ENCODE results near the gene DAPK1. TPM values are rescaled to one million over a fixed set of nuclear protein-coding genes. Genes with fewer than 3 reads are reported as not detected.

The DAPK1 gene
- total RNA-seq: 100 to 1,000 TPM in 1 of 2 donors, 10 to 100 TPM in 1; 78.2 to 123 TPM
- polyA plus RNA-seq (ENCODE audit: insufficient read length in 6 of 6): 100 to 1,000 TPM; 208 to 242 (median 218) TPM
- long read RNA-seq, donor 1, full-length matches to known transcripts: 8 of 244 reads
- long read RNA-seq, donor 1, partial matches to known transcripts: 236 of 244 reads
- long read RNA-seq, donor 1, other reads (novel, unspliced or antisense): 0 of 244 reads
- long read RNA-seq, donor 2, full-length matches to known transcripts: 8 of 41 reads
- long read RNA-seq, donor 2, partial matches to known transcripts: 33 of 41 reads
- long read RNA-seq, donor 2, other reads (novel, unspliced or antisense): 0 of 41 reads
- long read RNA-seq, donor 3, full-length matches to known transcripts: 3 of 3 reads
- long read RNA-seq, donor 3, partial matches to known transcripts: 0 of 3 reads
- long read RNA-seq, donor 3, other reads (novel, unspliced or antisense): 0 of 3 reads
- long read RNA-seq, donor 4, partial matches to known transcripts: 3 of 6 reads
- long read RNA-seq, donor 4, other reads (novel, unspliced or antisense): 2 of 6 reads
- long read RNA-seq, donor 5, full-length matches to known transcripts: 11 of 66 reads
- long read RNA-seq, donor 5, partial matches to known transcripts: 55 of 66 reads
- long read RNA-seq, donor 5, other reads (novel, unspliced or antisense): 0 of 66 reads
- long read RNA-seq, donor 6, full-length matches to known transcripts: 9 of 21 reads
- long read RNA-seq, donor 6, partial matches to known transcripts: 12 of 21 reads
- long read RNA-seq, donor 6, other reads (novel, unspliced or antisense): 0 of 21 reads
- long read RNA-seq, donor 7, full-length matches to known transcripts: 3 of 66 reads
- long read RNA-seq, donor 7, partial matches to known transcripts: 63 of 66 reads
- long read RNA-seq, donor 7, other reads (novel, unspliced or antisense): 0 of 66 reads
- long read RNA-seq, donor 8, full-length matches to known transcripts: 8 of 60 reads
- long read RNA-seq, donor 8, partial matches to known transcripts: 52 of 60 reads
- long read RNA-seq, donor 8, other reads (novel, unspliced or antisense): 0 of 60 reads
- long read RNA-seq, donor 9: 0 reads
- long read RNA-seq, donor 10, partial matches to known transcripts: 1 of 3 reads
- long read RNA-seq, donor 10, other reads (novel, unspliced or antisense): 1 of 3 reads
- long read RNA-seq, donor 11, full-length matches to known transcripts: 6 of 6 reads
- long read RNA-seq, donor 11, partial matches to known transcripts: 0 of 6 reads
- long read RNA-seq, donor 11, other reads (novel, unspliced or antisense): 0 of 6 reads
- long read RNA-seq, donor 12, full-length matches to known transcripts: 9 of 31 reads
- long read RNA-seq, donor 12, partial matches to known transcripts: 22 of 31 reads
- long read RNA-seq, donor 12, other reads (novel, unspliced or antisense): 0 of 31 reads

- Histone ChIP-seq H3K27me3 (peaks cover 0 to 46% of the 10 kb centered on the region in 2 donors), H3K4me3 (peak within 1 kb of the TSS; percentile 74), H3K27ac (peak within 1 kb of the TSS; percentile 85 to 86), H3K36me3 (no peaks in the 10 kb centered on the region), H3K9me3 (no peaks in the 10 kb centered on the region), H3K4me1 (peaks cover 19 to 46% of the 10 kb centered on the region in 2 donors)
- peak; percentile 88 for ATAC-seq
- peak; percentile 74 to 96 (median 83) for DNase-seq
- intact Hi-C loops (cut with DNase I): no loop called here
- no peak for TF ChIP-seq CTCF (IDR thresholded peaks at IDR 0.05)
These were observed at the start of gene DAPK1 for GRCh38 chr9:87497604-87498045. Gene DAPK1, plus strand, starts transcription at chr9:87497867. Its CDS starts 1,211 bp downstream, at chr9:87499078.

GRCh38 chr9:87451149-87451548 lies 46.5 kb upstream of the DAPK1 start:
- intact Hi-C loops (cut with DNase I): no loop called here
- TF ChIP-seq CTCF (IDR thresholded peaks at IDR 0.05): no peak
- H3K27me3 ChIP-seq: no peaks in the 10 kb centered on the region
- H3K4me1 ChIP-seq: no peaks in the 10 kb centered on the region
- H3K4me3 ChIP-seq: no peak overlapping the region
- no peak for ATAC-seq
- H3K36me3 ChIP-seq: no peaks in the 10 kb centered on the region
- no peak overlapping the region for H3K27ac ChIP-seq
- H3K9me3 ChIP-seq: peaks cover 0 to 9% of the 10 kb centered on the region in 2 donors
- DNase-seq: no peak

GRCh38 chr9:87455407-87455806 lies 42.3 kb upstream of the DAPK1 start:
- Histone ChIP-seq H3K4me3 (no peak overlapping the region), H3K4me1 (no peaks in the 10 kb centered on the region), H3K36me3 (no peaks in the 10 kb centered on the region), H3K27me3 (no peaks in the 10 kb centered on the region), H3K9me3 (peaks cover 0 to 9% of the 10 kb centered on the region in 2 donors), H3K27ac (no peak overlapping the region)
- no peak for DNase-seq
- no peak for ATAC-seq
- no peak for TF ChIP-seq CTCF (IDR thresholded peaks at IDR 0.05)
- intact Hi-C loops (cut with DNase I): no loop called here

GRCh38 chr9:87461256-87461655 lies 36.4 kb upstream of the DAPK1 start:
- no peak overlapping the region for H3K27ac ChIP-seq
- no peaks in the 10 kb centered on the region for H3K27me3 ChIP-seq
- H3K4me3 ChIP-seq: no peak overlapping the region
- TF ChIP-seq CTCF (IDR thresholded peaks at IDR 0.05): no peak
- ATAC-seq: no peak
- no peaks in the 10 kb centered on the region for H3K36me3 ChIP-seq
- peaks cover 5% of the 10 kb centered on the region in 2 donors for H3K4me1 ChIP-seq
- DNase-seq: no peak
- no peaks in the 10 kb centered on the region for H3K9me3 ChIP-seq
- intact Hi-C loops (cut with DNase I): no loop called here
